GM12878 (cell line): ENCODE measurements around the gene GALNTL6. TPM values are rescaled to one million over a fixed set of nuclear protein-coding genes. Genes with fewer than 3 reads are reported as not detected.

Experiments
- CBFB ChIP-seq: IDR thresholded peaks from 2 replicates; pipeline ENCODE4 v1.6.1; 2016; ENCODE audit warnings: antibody characterized with exemption, low read depth
- DPF2 ChIP-seq: fragments of 450-650 bp; IDR thresholded peaks from 2 replicates; pipeline ENCODE4 v1.6.1; 2017; ENCODE audit warnings: mild to moderate bottlenecking
- E2F4 ChIP-seq: IDR thresholded peaks from 2 replicates; pipeline ENCODE4 v1.6.1; 2012; ENCODE audit warnings: low read depth, low read length, improper control_type of control experiment
- E4F1 ChIP-seq: fragments of 450-650 bp; IDR thresholded peaks from 2 replicates; pipeline ENCODE4 v1.6.1; 2018; ENCODE audit warnings: borderline replicate concordance, mild to moderate bottlenecking; ENCODE audit not compliant: partially characterized antibody
- EGR1 ChIP-seq, 2 experiments: IDR thresholded peaks; 1 replicate in 1 of 2; 2 replicates in 1 of 2; pipeline ENCODE4 v1.6.1; 2011 to 2012; ENCODE audit warnings: low read depth in 2 of 2, low read length in 2 of 2, borderline replicate concordance in 1 of 2, mild to moderate bottlenecking in 1 of 2, moderate library complexity in 1 of 2
- IKZF2 ChIP-seq, 2 experiments: fragments of 450-650 bp; IDR thresholded peaks; 2 replicates each; pipeline ENCODE4 v1.6.1; 2017; ENCODE audit warnings: mild to moderate bottlenecking in 2 of 2, moderate library complexity in 2 of 2
- IRF4 ChIP-seq: IDR thresholded peaks from 2 replicates; pipeline ENCODE4 v1.6.1; 2011; ENCODE audit warnings: low read depth, low read length
- JUND ChIP-seq: IDR thresholded peaks from 2 replicates; pipeline ENCODE4 v1.6.1; 2012; ENCODE audit warnings: low read depth, mild to moderate bottlenecking, low read length, improper control_type of control experiment, moderate library complexity
- KAT2A ChIP-seq: conservative IDR thresholded peaks from 2 replicates; pipeline ENCODE4 v1.6.1; 2011; ENCODE audit warnings: low read depth, low read length; ENCODE audit not compliant: control insufficient read depth
- MEF2A ChIP-seq: IDR thresholded peaks from 2 replicates; pipeline ENCODE4 v1.6.1; 2011; ENCODE audit warnings: low read depth, mild to moderate bottlenecking, low read length, moderate library complexity; ENCODE audit not compliant: insufficient read depth
- PAX8 ChIP-seq: fragments of 450-650 bp; IDR thresholded peaks from 2 replicates; pipeline ENCODE4 v1.6.1; 2017; ENCODE audit warnings: mild to moderate bottlenecking, moderate library complexity
- PML ChIP-seq: IDR thresholded peaks from 2 replicates; pipeline ENCODE4 v1.6.1; 2012; ENCODE audit warnings: low read length, inconsistent platforms
- POLR2A ChIP-seq: IDR thresholded peaks from 2 replicates; pipeline ENCODE4 v1.6.1; 2011; ENCODE audit warnings: low read depth, mild to moderate bottlenecking, low read length
- POLR2AphosphoS5 ChIP-seq: IDR thresholded peaks from 2 replicates; pipeline ENCODE4 v1.6.1; 2011; ENCODE audit warnings: mild to moderate bottlenecking, low read length, inconsistent platforms
- REST ChIP-seq: IDR thresholded peaks from 2 replicates; pipeline ENCODE4 v1.6.1; 2012; ENCODE audit warnings: mild to moderate bottlenecking, low read depth, low read length
- SMAD5 ChIP-seq: IDR thresholded peaks from 2 replicates; pipeline ENCODE4 v1.6.1; 2016; ENCODE audit warnings: antibody characterized with exemption, low read depth
- SRF ChIP-seq, 2 experiments: IDR thresholded peaks; 2 replicates each; pipeline ENCODE4 v1.6.1; 2011; ENCODE audit warnings: low read depth in 2 of 2, low read length in 2 of 2, mild to moderate bottlenecking in 1 of 2, moderate library complexity in 1 of 2
- TCF12 ChIP-seq: IDR thresholded peaks from 2 replicates; pipeline ENCODE4 v1.6.1; 2011; ENCODE audit warnings: low read depth, mild to moderate bottlenecking, low read length
- ZSCAN29 ChIP-seq: fragments of 450-650 bp; IDR thresholded peaks from 2 replicates; pipeline ENCODE4 v1.6.1; 2017; ENCODE audit warnings: mild to moderate bottlenecking, moderate library complexity
- polyA plus RNA-seq, 11 experiments: library from polyadenylated mRNA; depleted of rRNA in 4 of 11; unstranded in 6 of 11; stranded (reverse) in 5 of 11; fragments of >200 nt; fragmentation: Nextera tagmentation in 4 of 11; fragmentation: Illumina TruSeq in 1 of 11; extraction: Ambion mirVana in 4 of 11; extraction: Trizol in 1 of 11; gene quantifications; 1 replicate in 1 of 11; 2 replicates in 10 of 11; pipeline versions ENCODE4 v1.2.1 to v1.2.3, GENCODE V29; 2011 to 2016; ENCODE audit warnings: inconsistent platforms in 2 of 11, missing spikeins in 2 of 11, low read depth in 1 of 11
- total RNA-seq, 4 experiments: library from RNA; depleted of rRNA in 3 of 4; stranded (reverse); fragments of >200 nt in 3 of 4; fragmentation: Illumina TruSeq in 1 of 4; extraction: Trizol in 1 of 4; gene quantifications; 2 replicates each; pipeline versions ENCODE4 v1.2.1 to v1.2.3, GENCODE V29; 2013 to 2021
- TF ChIP-seq, protein P1 (sequence below): fragments of 150-350 bp; IDR thresholded peaks from 2 replicates; pipeline ENCODE4 v1.6.1; 2014; ENCODE audit warnings: mild to moderate bottlenecking, low read depth, low read length
- TF ChIP-seq, protein P2 (sequence below): IDR thresholded peaks from 2 replicates; pipeline ENCODE4 v1.6.1; 2011; ENCODE audit warnings: low read depth, low read length, improper control_type of control experiment, borderline replicate concordance

Gene GALNTL6
- total and polyA plus RNA-seq, 10 of the 15 experiments (the other 5 are each of a cell fraction or from before 2014, with no cell fraction given) = 0.01 to 0.29 TPM; not detected in 8

- TF ChIP-seq REST = no peak
- TF ChIP-seq E2F4 = no peak
- peak in 1 of 2 experiments; percentile 46; a peak in 3 of 4 replicates for TF ChIP-seq IKZF2 (IDR thresholded peaks at IDR 0.05)
- TF ChIP-seq TCF12 = no peak
- no peak for TF ChIP-seq PAX8
- TF ChIP-seq JUND = no peak
- no peak for TF ChIP-seq DPF2
- no peak for TF ChIP-seq EGR1 (IDR thresholded peaks at IDR 0.05; ENCODE audit: borderline replicate concordance in 1 of 2, low read depth in 2 of 2, low read length in 2 of 2)
- TF ChIP-seq PML = no peak
- TF ChIP-seq CBFB = peak; percentile 85
- TF ChIP-seq, protein P1, sequence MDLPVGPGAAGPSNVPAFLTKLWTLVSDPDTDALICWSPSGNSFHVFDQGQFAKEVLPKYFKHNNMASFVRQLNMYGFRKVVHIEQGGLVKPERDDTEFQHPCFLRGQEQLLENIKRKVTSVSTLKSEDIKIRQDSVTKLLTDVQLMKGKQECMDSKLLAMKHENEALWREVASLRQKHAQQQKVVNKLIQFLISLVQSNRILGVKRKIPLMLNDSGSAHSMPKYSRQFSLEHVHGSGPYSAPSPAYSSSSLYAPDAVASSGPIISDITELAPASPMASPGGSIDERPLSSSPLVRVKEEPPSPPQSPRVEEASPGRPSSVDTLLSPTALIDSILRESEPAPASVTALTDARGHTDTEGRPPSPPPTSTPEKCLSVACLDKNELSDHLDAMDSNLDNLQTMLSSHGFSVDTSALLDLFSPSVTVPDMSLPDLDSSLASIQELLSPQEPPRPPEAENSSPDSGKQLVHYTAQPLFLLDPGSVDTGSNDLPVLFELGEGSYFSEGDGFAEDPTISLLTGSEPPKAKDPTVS = no peak
- no peak for TF ChIP-seq ZSCAN29
- TF ChIP-seq SRF (IDR thresholded peaks at IDR 0.05; ENCODE audit: low read depth in 2 of 2, low read length in 2 of 2) = no peak
- peak; percentile 54; the same call in 1 of the 2 replicates for TF ChIP-seq IRF4
- TF ChIP-seq, protein P2, sequence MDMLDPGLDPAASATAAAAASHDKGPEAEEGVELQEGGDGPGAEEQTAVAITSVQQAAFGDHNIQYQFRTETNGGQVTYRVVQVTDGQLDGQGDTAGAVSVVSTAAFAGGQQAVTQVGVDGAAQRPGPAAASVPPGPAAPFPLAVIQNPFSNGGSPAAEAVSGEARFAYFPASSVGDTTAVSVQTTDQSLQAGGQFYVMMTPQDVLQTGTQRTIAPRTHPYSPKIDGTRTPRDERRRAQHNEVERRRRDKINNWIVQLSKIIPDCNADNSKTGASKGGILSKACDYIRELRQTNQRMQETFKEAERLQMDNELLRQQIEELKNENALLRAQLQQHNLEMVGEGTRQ = no peak
- no peak for TF ChIP-seq POLR2AphosphoS5
- no peak for TF ChIP-seq KAT2A
- TF ChIP-seq MEF2A = 0 out of 2 replicates have a peak, but pooled peaks have one; percentile 37
- no peak for TF ChIP-seq POLR2A
- TF ChIP-seq SMAD5 = no peak
- no peak for TF ChIP-seq E4F1
- TF ChIP-seq, all 136 proteins: peak for 24
Measured at GRCh38 chr4:172740434-172740833, 927.2 kb downstream of the GALNTL6 start (continued).
